Breast epithelium (tissue), 4 donors: Measurements from ENCODE around the gene GNAO1. TPM values are rescaled to one million over a fixed set of nuclear protein-coding genes. Genes with fewer than 3 reads are reported as not detected.

Experiments
- DNase-seq, 2 donors: peaks; one replicate each; pipeline ENCODE4 v3.0.0-alpha.2; 2019; ENCODE audit warnings: low spot score in 2 of 2
- H3K27ac ChIP-seq, 2 donors: fragments of 200-600 bp; sonication (generic) in 1 of 2; one replicate each; pipeline ENCODE4 v1.5.1; 2016 to 2019; ENCODE audit warnings: mild to moderate bottlenecking in 1 of 2
- H3K27me3 ChIP-seq, 2 donors: fragments of 200-600 bp; sonication (generic) in 1 of 2; one replicate each; pipeline versions ENCODE4 v1.5.1 to v1.6.0; 2017 to 2019; ENCODE audit warnings: control low read depth in 1 of 2, mild to moderate bottlenecking in 1 of 2
- H3K36me3 ChIP-seq: fragments of 200-600 bp; one replicate; pipeline ENCODE4 v1.5.1; 2019
- H3K4me1 ChIP-seq, 2 donors: fragments of 200-600 bp; sonication (generic); one replicate each; pipeline ENCODE4 v1.5.1; 2016 to 2019; ENCODE audit warnings: control low read depth in 1 of 2
- H3K4me3 ChIP-seq, 3 donors: fragments of 200-600 bp; sonication (generic); 1 replicate in 2 of 3; 2 replicates in 1 of 3; pipeline ENCODE4 v1.5.1; 2016 to 2019; ENCODE audit warnings: mild to moderate bottlenecking in 3 of 3, moderate library complexity in 2 of 3
- H3K9me3 ChIP-seq, 2 donors: fragments of 200-600 bp; sonication (generic) in 1 of 2; one replicate each; pipeline ENCODE4 v1.5.1; 2016 to 2019; ENCODE audit warnings: control low read depth in 1 of 2
- CTCF ChIP-seq, 3 donors: fragments of 450-650 bp; IDR thresholded peaks; one replicate each; pipeline ENCODE4 v1.5.1; 2016 to 2017; ENCODE audit warnings: antibody characterized with exemption in 3 of 3, mild to moderate bottlenecking in 3 of 3, moderate library complexity in 3 of 3
- POLR2A ChIP-seq: fragments of 450-650 bp; IDR thresholded peaks from one replicate; pipeline ENCODE4 v1.6.1; 2016; ENCODE audit warnings: antibody characterized with exemption, mild to moderate bottlenecking, moderate library complexity
- POLR2AphosphoS5 ChIP-seq, 3 donors: sonication (generic); formaldehyde crosslinking; IDR thresholded peaks; one replicate each; pipeline ENCODE4 v1.6.1; 2017; ENCODE audit warnings: antibody characterized with exemption in 3 of 3
- intact Hi-C: fragments of 100-400 bp; cut with DNase I; formaldehyde crosslinking; loops from one replicate; pipeline ENCODE4 v1.15.1; 2023; ENCODE audit warnings: low total_unique reads
- total RNA-seq, 3 donors: library from RNA; depleted of rRNA; stranded (reverse); fragments of >200 nt; gene quantifications; one replicate each; pipeline ENCODE4 v1.1.0, GENCODE V29; 2016

The GNAO1 gene
- total RNA-seq, 3 donors from 2014 or later: 0.96 to 1.9 (median 0.98) TPM

GRCh38 chr16:56331915-56332314 lies 140.6 kb downstream of the GNAO1 start:
- no peaks in the 10 kb centered on the region for H3K27me3 ChIP-seq
- DNase-seq: no peak
- H3K4me3 ChIP-seq: no peak overlapping the region
- no peak overlapping the region for H3K27ac ChIP-seq
- no peaks in the 10 kb centered on the region for H3K9me3 ChIP-seq
- no peaks in the 10 kb centered on the region for H3K36me3 ChIP-seq
- intact Hi-C loops: no loop called here
- TF ChIP-seq POLR2A (no peak), POLR2AphosphoS5 (IDR thresholded peaks at IDR 0.05) (no peak), CTCF (IDR thresholded peaks at IDR 0.05) (no peak)
- H3K4me1 ChIP-seq: no peaks in the 10 kb centered on the region

- DNase-seq: peak in 1 of 2 donors; percentile 82
- no peak for TF ChIP-seq POLR2AphosphoS5 (IDR thresholded peaks at IDR 0.05)
- peak in 2 of 3 donors; percentile 36 to 39 for TF ChIP-seq CTCF (IDR thresholded peaks at IDR 0.05)
- no peak for TF ChIP-seq POLR2A
Observed at GRCh38 chr16:56332464-56333079, 141.3 kb downstream of the GNAO1 start.

GRCh38 chr16:56334761-56335160 lies 143.5 kb downstream of the GNAO1 start:
- DNase-seq: no peak
- H3K4me3 ChIP-seq: no peak overlapping the region
- H3K36me3 ChIP-seq: no peaks in the 10 kb centered on the region
- H3K27ac ChIP-seq: no peak overlapping the region
- no peak for TF ChIP-seq CTCF (IDR thresholded peaks at IDR 0.05)
- no peak for TF ChIP-seq POLR2A
- TF ChIP-seq POLR2AphosphoS5 (IDR thresholded peaks at IDR 0.05): no peak
- intact Hi-C loops: no loop called here
- H3K9me3 ChIP-seq: no peaks in the 10 kb centered on the region
- no peaks in the 10 kb centered on the region for H3K4me1 ChIP-seq
- no peaks in the 10 kb centered on the region for H3K27me3 ChIP-seq

More at GRCh38 chr16:56332464-56333079, 141.3 kb downstream of the GNAO1 start:
- Histone ChIP-seq H3K9me3 (no peaks in the 10 kb centered on the region), H3K27me3 (no peaks in the 10 kb centered on the region), H3K4me3 (no peak overlapping the region), H3K27ac (no peak overlapping the region), H3K4me1 (no peaks in the 10 kb centered on the region), H3K36me3 (no peaks in the 10 kb centered on the region)
- intact Hi-C loops: no loop called here

- no peak for TF ChIP-seq CTCF (IDR thresholded peaks at IDR 0.05)
- TF ChIP-seq POLR2A: no peak
- no peak for TF ChIP-seq POLR2AphosphoS5 (IDR thresholded peaks at IDR 0.05)
- intact Hi-C loops: no loop called here
- H3K27me3 ChIP-seq: no peaks in the 10 kb centered on the region
- no peaks in the 10 kb centered on the region for H3K36me3 ChIP-seq
- no peaks in the 10 kb centered on the region for H3K4me1 ChIP-seq
- H3K4me3 ChIP-seq: no peak overlapping the region
- no peaks in the 10 kb centered on the region for H3K9me3 ChIP-seq
- no peak overlapping the region for H3K27ac ChIP-seq
- DNase-seq: no peak
Observed at GRCh38 chr16:56336071-56336688, 144.9 kb downstream of the GNAO1 start.

GRCh38 chr16:56336711-56337110 lies 145.4 kb downstream of the GNAO1 start:
- TF ChIP-seq POLR2A: no peak
- TF ChIP-seq POLR2AphosphoS5 (IDR thresholded peaks at IDR 0.05): no peak
- no peak for TF ChIP-seq CTCF (IDR thresholded peaks at IDR 0.05)
- no peak for DNase-seq
- Histone ChIP-seq H3K27me3 (no peaks in the 10 kb centered on the region), H3K4me3 (no peak overlapping the region), H3K27ac (no peak overlapping the region), H3K9me3 (no peaks in the 10 kb centered on the region), H3K4me1 (no peaks in the 10 kb centered on the region), H3K36me3 (no peaks in the 10 kb centered on the region)
- intact Hi-C loops: no loop called here
